Trophoblast cell (in vitro differentiated cells and primary cell): Measurements from ENCODE around the gene VPREB1.
"Not testable (repeated sequence)": the region's sequence is repeated elsewhere in the genome, so short reads cannot be mapped to it uniquely, and the experiment has no call there.

ENCODE experiments used
- DNase-seq, 2 donors: peaks; one replicate each; pipeline ENCODE4 v3.0.0-alpha.2; 2016
- H2AFZ ChIP-seq: 2 replicates; pipeline ENCODE4 v1.6.1; 2013; ENCODE audit warnings: low read length, moderate library complexity, mild to moderate bottlenecking; ENCODE audit not compliant: insufficient read depth, poor library complexity
- H2AK5ac ChIP-seq: 2 replicates; pipeline ENCODE4 v1.6.1; 2013; ENCODE audit warnings: mild to moderate bottlenecking, low read length
- H2BK120ac ChIP-seq: 2 replicates; pipeline ENCODE4 v1.6.1; 2013; ENCODE audit warnings: low read length, mild to moderate bottlenecking, moderate library complexity; ENCODE audit not compliant: insufficient read depth, poor library complexity
- H2BK12ac ChIP-seq: 2 replicates; pipeline ENCODE4 v1.6.1; 2013; ENCODE audit warnings: mild to moderate bottlenecking, low read length, moderate library complexity
- H2BK5ac ChIP-seq: 2 replicates; pipeline ENCODE4 v1.6.1; 2013; ENCODE audit warnings: low read length, low read depth, moderate library complexity, mild to moderate bottlenecking; ENCODE audit not compliant: poor library complexity
- H3K14ac ChIP-seq: 2 replicates; pipeline ENCODE4 v1.6.1; 2013; ENCODE audit warnings: mild to moderate bottlenecking, low read length
- H3K18ac ChIP-seq: 2 replicates; pipeline ENCODE4 v1.6.1; 2013; ENCODE audit warnings: mild to moderate bottlenecking, low read length
- H3K23ac ChIP-seq: 2 replicates; pipeline ENCODE4 v1.6.1; 2013; ENCODE audit warnings: low read length
- H3K27ac ChIP-seq: 2 replicates; pipeline ENCODE4 v1.5.1; 2013; ENCODE audit warnings: low read depth, mild to moderate bottlenecking, inconsistent platforms, low read length, moderate library complexity
- H3K27me3 ChIP-seq: 2 replicates; pipeline ENCODE4 v1.6.1; 2013; ENCODE audit warnings: inconsistent platforms, mild to moderate bottlenecking, low read length, moderate library complexity; ENCODE audit not compliant: insufficient read depth
- H3K36me3 ChIP-seq, 2 experiments: 1 replicate in 1 of 2; 2 replicates in 1 of 2; pipeline ENCODE4 v1.6.1; 2013; ENCODE audit warnings: low read length in 2 of 2, mild to moderate bottlenecking in 2 of 2, moderate library complexity in 1 of 2; ENCODE audit not compliant: insufficient read depth in 2 of 2, control insufficient read depth in 1 of 2
- H3K4ac ChIP-seq: 2 replicates; pipeline ENCODE4 v1.6.1; 2013; ENCODE audit warnings: low read depth, mild to moderate bottlenecking, low read length, moderate library complexity
- H3K4me1 ChIP-seq, 2 experiments: 1 replicate in 1 of 2; 2 replicates in 1 of 2; pipeline ENCODE4 v1.6.1; 2013; ENCODE audit warnings: low read length in 2 of 2, mild to moderate bottlenecking in 2 of 2, moderate library complexity in 1 of 2; ENCODE audit not compliant: insufficient read depth in 2 of 2, control insufficient read depth in 1 of 2
- H3K4me2 ChIP-seq: 2 replicates; pipeline ENCODE4 v1.6.1; 2013; ENCODE audit warnings: inconsistent platforms, mild to moderate bottlenecking, low read length, moderate library complexity
- H3K4me3 ChIP-seq: 2 replicates; pipeline ENCODE4 v1.5.1; 2013; ENCODE audit warnings: mild to moderate bottlenecking, low read depth, low read length, inconsistent platforms
- H3K79me1 ChIP-seq: one replicate; pipeline ENCODE4 v1.6.1; 2013; ENCODE audit warnings: low read length
- H3K79me2 ChIP-seq: 2 replicates; pipeline ENCODE4 v1.6.1; 2013; ENCODE audit warnings: low read length, mild to moderate bottlenecking; ENCODE audit not compliant: control insufficient read depth, insufficient read depth, poor library complexity
- H3K9ac ChIP-seq: 2 replicates; pipeline ENCODE4 v1.6.1; 2013; ENCODE audit warnings: mild to moderate bottlenecking, low read length
- H3K9me3 ChIP-seq: 2 replicates; pipeline ENCODE4 v1.6.1; 2013; ENCODE audit warnings: low read depth, mild to moderate bottlenecking, control low read depth, inconsistent platforms, low read length; ENCODE audit not compliant: insufficient read depth
- H4K12ac ChIP-seq: 2 replicates; pipeline ENCODE4 v1.6.1; 2013; ENCODE audit warnings: low read depth, mild to moderate bottlenecking, low read length, moderate library complexity
- H4K8ac ChIP-seq: 2 replicates; pipeline ENCODE4 v1.6.1; 2013; ENCODE audit warnings: low read depth, mild to moderate bottlenecking, low read length, moderate library complexity
- H4K91ac ChIP-seq: one replicate; pipeline ENCODE4 v1.6.1; 2013; ENCODE audit warnings: low read depth, mild to moderate bottlenecking, low read length, moderate library complexity
- WGBS: extraction: QIAGEN DNeasy Blood & Tissue Kit; methylation state at CpG from one replicate; pipeline ENCODE4 v1.1.7; 2013; ENCODE audit warnings: missing lambda C conversion rate; ENCODE audit not compliant: insufficient read length, insufficient coverage; ENCODE audit errors: extremely low coverage; 5-methylcytosine and 5-hydroxymethylcytosine counted together

VPREB1 gene

DNA sequence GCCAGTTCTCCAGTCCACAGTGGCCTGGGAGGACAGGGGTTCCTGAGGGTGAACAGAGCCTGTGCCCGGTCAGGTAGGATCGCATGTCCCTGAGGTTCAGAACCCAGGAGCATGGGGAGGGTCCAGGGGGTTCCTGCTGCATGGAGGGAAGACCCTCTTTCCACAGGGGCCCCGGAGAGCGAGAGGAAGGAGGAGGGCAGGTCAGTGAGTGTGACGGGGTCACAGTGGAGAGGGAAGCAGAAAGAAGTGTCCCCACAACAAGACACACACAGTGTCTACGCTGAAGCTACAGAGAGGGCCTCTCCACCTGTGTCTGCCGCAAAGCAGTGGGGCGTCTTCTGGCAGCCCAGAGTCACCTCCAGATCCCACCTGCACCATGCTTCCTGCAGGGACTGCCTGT is 6.1 kb downstream of the VPREB1 start:
- H3K27me3 ChIP-seq, H3K4me3 ChIP-seq, H2AK5ac ChIP-seq, H3K4me1 ChIP-seq, H4K8ac ChIP-seq, H2BK120ac ChIP-seq, H2AFZ ChIP-seq, H3K23ac ChIP-seq, H3K27ac ChIP-seq, H4K12ac ChIP-seq, H4K91ac ChIP-seq, H3K79me2 ChIP-seq, H2BK5ac ChIP-seq, H3K18ac ChIP-seq, DNase-seq, H3K79me1 ChIP-seq, H3K4ac ChIP-seq, H3K9me3 ChIP-seq, H3K4me2 ChIP-seq, H2BK12ac ChIP-seq, H3K14ac ChIP-seq, H3K36me3 ChIP-seq, H3K9ac ChIP-seq: not testable (repeated sequence)
- whole genome bisulfite sequencing = no CpG with 5 or more reads among the region's 8 CpGs

DNA sequence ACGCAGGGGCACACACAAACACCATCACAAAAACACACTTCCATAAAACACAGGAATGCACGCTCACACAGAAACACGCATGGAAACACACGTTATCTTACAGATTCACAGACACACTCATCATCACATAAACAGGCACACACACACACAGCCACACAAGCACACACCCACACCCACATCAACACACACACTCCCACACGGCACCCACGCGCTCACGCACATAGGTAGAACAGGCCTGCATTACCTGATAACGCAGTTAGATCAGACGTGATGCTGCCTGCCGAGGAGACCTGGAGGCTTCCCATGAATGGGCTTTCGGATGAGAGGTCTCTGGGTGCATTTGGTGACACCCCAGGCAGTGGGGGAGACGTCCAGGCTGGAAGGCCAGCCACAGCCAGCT is 11.5 kb downstream of the VPREB1 start:
- not testable (repeated sequence) for H2BK12ac ChIP-seq, H2AFZ ChIP-seq, H3K79me2 ChIP-seq, H2BK120ac ChIP-seq, H4K12ac ChIP-seq, H3K4me3 ChIP-seq, H3K79me1 ChIP-seq, H3K9me3 ChIP-seq, H3K4ac ChIP-seq, H3K27ac ChIP-seq, H3K18ac ChIP-seq, H3K9ac ChIP-seq, H2BK5ac ChIP-seq, H2AK5ac ChIP-seq, H3K36me3 ChIP-seq, H3K23ac ChIP-seq, H3K4me1 ChIP-seq, H3K4me2 ChIP-seq, H3K27me3 ChIP-seq, H4K91ac ChIP-seq, DNase-seq, H4K8ac ChIP-seq, H3K14ac ChIP-seq
- WGBS = no CpG with 5 or more reads among the region's 13 CpGs

DNA sequence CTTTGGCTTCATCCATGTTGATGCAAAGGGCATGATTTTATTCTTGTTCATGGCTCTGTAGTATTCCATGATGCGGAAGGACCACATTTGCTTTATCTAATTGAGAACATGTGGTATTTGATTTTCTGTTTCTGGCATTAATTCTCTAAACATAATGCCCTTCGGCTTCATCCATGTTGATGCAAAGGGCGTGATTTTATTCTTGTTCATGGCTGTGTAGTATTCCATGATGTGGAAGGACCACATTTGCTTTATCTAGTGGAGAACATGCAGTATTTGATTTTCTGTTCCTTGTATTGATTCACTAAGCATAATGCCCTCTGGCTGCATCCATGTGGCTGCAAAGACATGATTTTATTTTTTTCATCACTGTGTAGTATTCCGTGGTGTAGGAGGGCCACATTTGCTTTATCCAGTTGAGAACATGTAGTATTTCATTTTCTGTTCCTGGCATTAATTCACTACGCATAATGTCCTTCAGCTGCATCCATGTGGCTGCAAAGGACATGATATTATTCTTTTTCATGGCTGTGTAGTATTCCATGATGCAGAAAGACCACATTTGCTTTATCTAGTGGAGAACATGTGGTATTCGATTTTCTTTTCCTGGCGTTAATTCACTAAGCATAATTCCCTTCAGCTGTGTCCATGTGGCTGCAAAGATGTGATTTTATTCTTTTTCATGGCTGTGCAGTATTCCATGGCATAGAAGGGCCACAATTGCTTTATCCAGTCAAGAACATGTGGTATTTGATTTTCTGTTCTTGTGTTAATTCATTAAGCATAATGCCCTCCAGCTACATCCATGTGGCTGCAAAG is 14.2 kb downstream of the VPREB1 start:
- H3K4ac ChIP-seq, H3K36me3 ChIP-seq, DNase-seq, H3K4me3 ChIP-seq, H3K79me2 ChIP-seq, H2AFZ ChIP-seq, H3K9me3 ChIP-seq, H4K12ac ChIP-seq, H3K9ac ChIP-seq, H2BK12ac ChIP-seq, H4K8ac ChIP-seq, H2BK120ac ChIP-seq, H3K27me3 ChIP-seq, H3K79me1 ChIP-seq, H2BK5ac ChIP-seq, H2AK5ac ChIP-seq, H3K4me1 ChIP-seq, H3K27ac ChIP-seq, H3K23ac ChIP-seq, H3K14ac ChIP-seq, H3K18ac ChIP-seq, H4K91ac ChIP-seq, H3K4me2 ChIP-seq: not testable (repeated sequence)
- no CpG with 5 or more reads among the region's 7 CpGs for WGBS

DNA sequence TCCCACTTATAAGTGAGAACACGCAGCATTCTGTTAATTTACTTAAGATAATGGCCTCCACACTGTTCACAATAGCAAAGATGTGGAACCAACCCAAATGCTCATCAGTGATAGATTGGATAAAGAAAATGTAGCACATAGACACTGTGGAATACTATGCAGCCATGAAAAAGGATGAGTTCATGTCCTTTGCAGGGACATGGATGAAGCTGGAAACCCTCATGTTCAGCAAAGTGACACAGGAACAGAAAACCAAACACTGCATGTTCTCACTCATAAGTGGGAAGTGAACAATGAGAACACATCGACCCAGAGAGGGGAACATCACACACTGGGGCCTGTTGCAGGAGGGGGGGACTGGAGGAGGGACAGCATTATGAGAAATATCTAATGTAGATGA is 15.6 kb downstream of the VPREB1 start:
- not testable (repeated sequence) for H3K4me2 ChIP-seq, H2AFZ ChIP-seq, H3K27me3 ChIP-seq, H3K9me3 ChIP-seq, H3K79me1 ChIP-seq, H3K4me1 ChIP-seq, H3K4ac ChIP-seq, H2BK12ac ChIP-seq, H3K23ac ChIP-seq, H3K27ac ChIP-seq, H3K18ac ChIP-seq, H3K36me3 ChIP-seq, DNase-seq, H3K4me3 ChIP-seq, H4K12ac ChIP-seq, H2AK5ac ChIP-seq, H3K9ac ChIP-seq, H3K79me2 ChIP-seq, H2BK5ac ChIP-seq, H3K14ac ChIP-seq, H2BK120ac ChIP-seq, H4K8ac ChIP-seq, H4K91ac ChIP-seq
- no CpG with 5 or more reads among the region's 2 CpGs for WGBS
